ENCODE results near the gene PLAU.

PLAU gene

DNA sequence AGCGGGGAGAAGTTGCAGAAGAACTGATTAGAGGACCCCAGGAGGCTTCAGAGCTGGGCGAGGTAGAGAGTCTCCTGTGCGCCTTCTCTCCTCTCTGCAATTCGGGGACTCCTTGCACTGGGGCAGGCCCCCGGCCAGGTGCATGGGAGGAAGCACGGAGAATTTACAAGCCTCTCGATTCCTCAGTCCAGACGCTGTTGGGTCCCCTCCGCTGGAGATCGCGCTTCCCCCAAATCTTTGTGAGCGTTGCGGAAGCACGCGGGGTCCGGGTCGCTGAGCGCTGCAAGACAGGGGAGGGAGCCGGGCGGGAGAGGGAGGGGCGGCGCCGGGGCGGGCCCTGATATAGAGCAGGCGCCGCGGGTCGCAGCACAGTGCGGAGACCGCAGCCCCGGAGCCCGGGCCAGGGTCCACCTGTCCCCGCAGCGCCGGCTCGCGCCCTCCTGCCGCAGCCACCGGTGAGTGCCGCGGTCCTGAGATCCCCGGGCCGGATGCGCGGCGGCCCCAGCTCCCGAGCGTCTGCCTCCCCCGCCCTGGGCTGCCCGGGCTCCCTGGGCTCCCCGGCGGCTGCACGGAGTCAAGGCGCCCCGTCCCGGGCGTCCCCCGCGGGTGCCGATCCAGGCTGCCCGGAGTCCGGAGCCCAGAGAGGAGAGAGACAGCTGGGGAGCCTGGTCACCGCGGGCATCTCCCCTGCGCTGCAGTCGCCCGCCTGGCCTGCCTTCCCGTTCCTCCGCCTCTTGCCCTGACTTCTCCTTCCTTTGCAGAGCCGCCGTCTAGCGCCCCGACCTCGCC is at the start of gene PLAU:
PLAU (plus strand) TSS at position 369 of the 789 bp plus-strand sequence. CDS start 424 bp downstream, outside the sequence.
- DNase-seq (ENCODE audit: low read depth): peak; percentile 21

DNA sequence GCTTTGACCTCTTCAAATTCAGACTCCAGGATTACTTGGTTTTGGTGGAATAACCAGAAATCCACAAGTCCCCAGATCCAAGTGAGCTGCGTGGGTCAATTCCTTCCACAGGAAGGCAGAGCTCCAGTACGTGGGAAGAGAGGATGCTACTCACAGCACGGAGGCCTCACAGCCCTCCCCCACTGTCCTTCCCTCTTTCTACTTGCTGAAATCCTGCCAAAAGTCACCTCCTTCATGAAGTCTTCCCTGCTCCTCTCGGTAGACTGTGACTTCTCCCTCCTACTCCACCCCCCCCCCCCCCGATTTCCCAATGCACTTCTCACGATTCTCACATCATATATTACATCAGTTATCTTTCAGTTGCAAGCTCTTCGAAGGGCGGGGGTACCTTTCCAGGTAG is 48.9 kb upstream of the PLAU start:
- DNase-seq (ENCODE audit: low read depth): no peak

DNA sequence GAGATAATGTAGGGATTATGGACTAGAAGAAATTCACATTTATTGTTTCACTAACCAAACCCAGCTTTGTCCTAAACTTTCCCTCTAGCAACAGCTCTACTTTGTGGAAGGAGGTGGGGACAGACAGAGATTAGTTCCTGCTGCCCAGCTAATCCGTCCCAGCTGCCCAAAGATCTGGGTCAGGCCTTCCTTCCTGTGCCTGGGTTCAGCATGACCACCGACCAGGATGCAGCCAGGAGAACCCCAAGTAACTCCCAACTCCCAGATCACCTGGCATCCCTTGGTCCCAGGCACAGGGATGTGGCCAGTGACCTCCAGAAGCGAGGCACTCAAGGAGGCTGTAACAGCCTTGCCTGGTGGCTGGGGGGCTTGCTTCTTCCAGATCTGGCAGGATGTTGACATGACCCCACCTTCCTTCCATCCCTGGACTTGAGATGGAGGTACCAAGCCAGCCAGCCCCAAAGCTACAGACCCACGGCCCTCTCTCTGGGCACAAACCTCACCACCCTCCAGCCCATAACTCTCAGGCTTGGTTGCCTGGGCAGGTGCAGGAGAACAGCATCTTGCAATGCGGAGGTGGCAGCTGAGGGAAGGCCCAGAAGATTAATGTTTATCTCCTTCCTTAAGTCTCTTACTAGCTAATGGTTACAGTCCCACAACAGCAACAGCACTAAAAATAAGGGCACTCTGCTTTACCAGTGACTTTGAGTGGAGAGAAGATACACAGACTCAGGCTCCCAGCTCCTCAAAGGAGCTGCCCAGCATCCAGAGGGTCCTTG is 47.7 kb upstream of the PLAU start:
- no peak for DNase-seq (ENCODE audit: low read depth)

GRCh38 chr10:73864229-73864628 is 46.7 kb upstream of the PLAU start:
- DNase-seq (ENCODE audit: low read depth): no peak

- no peak for DNase-seq (ENCODE audit: low read depth)
These were observed 45.8 kb upstream of the PLAU start for GRCh38 chr10:73865107-73865458.

GRCh38 chr10:73865459-73866442 is 45.2 kb upstream of the PLAU start:
- peak; percentile 26 for DNase-seq (ENCODE audit: low read depth)

DNA sequence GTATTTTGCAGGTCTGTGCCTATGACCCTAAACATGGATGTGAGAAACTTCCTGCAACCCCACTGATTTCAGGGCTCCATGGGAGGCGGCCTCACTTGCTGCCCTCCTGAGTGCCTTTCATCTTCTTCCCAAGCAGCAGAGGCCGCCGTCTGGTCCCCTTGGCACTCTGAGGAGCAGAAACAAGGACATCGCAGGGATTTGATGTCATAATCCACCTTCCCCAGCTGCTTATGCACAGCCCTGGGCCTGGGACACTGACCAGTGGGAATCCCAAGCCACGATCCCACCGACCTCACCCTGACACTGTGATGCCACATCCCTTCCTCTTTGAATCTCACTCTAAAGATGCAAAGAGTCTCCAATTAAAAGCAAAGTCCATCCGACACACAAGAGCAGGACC is 44.3 kb upstream of the PLAU start:
- no peak for DNase-seq (ENCODE audit: low read depth)

DNA sequence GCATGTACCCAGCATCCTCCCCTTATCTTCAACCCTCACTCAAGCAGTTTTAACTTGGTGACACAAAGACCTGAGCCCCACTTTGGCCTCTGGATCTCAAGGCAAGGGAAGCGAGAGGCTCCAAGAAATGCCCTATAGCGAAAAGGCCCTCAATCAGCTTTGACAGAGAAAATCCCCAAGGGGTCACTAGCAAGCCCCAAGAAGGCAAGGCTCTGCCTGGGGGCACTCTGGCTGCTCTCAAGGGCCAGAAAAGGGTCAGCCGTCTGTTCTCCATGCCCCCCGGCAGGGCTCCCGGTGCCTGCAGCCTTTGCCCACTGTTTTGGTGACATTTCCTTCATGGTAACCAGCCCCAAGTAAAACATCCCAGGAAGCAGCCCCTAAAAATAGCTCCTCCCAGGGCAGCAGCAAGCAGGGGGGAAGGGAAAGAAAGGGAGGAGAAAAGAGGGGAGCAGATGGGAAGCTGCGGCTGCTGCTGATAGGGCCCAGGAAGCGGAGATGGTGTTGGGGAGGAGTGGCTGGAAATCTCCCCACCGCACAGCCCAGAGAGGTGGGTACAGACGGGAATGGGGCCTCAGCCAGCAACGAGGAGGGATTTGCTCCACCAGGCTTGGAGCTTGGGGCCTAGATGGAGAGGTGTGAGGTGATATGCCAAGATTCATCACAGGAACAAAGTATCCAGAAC is 43.7 kb upstream of the PLAU start:
- DNase-seq (ENCODE audit: low read depth): no peak

GRCh38 chr10:73867871-73868631 is 42.9 kb upstream of the PLAU start:
- DNase-seq (ENCODE audit: low read depth): no peak

DNA sequence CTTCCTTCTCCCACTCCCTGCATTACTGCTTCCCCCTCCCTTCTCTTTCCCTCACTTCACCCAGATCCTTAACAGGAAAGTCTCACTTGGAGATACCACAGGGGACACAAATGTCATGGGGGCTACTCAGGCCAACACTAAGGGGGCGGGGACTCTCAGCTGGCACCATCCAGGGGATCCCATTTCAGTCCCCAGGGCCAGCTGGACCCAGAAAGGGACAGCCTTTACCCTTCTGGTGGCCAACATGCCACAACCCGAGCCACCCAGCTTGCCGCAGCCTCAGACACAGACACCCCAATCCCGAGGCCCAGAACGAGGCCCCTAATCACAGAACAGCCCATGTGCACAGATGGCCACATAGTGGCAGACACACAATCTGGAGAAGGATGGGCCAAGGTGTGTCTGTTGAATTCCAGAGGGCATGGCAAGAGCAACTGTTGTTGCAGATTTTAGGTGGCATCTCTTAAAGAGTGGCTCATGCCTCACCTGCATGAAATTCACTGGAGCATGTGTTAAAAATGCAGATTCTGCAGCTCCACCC is 42.2 kb upstream of the PLAU start:
- DNase-seq (ENCODE audit: low read depth): no peak

DNA sequence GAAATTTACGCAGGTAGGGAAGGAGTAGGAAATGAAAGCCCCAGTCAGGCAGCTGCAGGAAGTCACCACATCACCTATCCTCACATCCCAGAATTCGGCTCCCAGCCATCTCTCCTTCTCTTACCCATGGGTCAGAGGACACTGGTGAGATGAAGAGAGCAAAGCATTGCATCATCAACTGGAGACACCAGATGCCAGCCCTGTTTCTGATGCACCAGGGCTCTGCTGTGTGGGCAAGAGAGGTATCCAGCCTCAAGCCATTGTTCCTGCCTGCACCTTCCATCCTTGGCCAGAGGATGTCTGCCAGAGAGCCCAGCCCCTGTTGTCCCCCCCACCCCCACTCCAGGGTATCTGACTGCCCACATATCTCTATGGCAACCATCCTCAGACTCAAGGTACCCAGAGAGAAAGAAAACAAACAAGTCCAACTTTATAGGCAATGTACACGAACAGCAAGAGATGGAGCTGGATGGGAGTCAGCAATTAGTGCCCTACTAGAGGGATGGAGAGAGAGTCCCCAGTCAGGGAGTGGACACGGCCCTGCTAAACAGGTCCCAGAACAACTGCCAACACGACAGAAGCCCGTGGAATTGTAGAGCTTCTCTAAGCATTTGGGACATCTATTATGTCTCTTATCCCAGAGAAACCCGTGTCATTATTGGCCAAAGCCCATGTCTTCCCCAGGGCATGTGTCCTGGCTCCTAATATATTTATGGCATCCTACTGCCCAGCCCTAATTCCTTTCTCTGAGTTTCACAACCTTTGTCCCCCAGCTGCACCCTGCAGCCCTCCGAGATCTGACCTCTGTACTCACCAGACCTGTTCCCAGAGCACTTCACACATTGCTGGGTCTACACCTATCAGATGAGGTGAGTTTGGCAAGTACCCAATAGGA is 39.4 kb upstream of the PLAU start:
- DNase-seq (ENCODE audit: low read depth): no peak

- no peak for DNase-seq (ENCODE audit: low read depth)
These were observed 38.7 kb upstream of the PLAU start for GRCh38 chr10:73872190-73872710.

DNA sequence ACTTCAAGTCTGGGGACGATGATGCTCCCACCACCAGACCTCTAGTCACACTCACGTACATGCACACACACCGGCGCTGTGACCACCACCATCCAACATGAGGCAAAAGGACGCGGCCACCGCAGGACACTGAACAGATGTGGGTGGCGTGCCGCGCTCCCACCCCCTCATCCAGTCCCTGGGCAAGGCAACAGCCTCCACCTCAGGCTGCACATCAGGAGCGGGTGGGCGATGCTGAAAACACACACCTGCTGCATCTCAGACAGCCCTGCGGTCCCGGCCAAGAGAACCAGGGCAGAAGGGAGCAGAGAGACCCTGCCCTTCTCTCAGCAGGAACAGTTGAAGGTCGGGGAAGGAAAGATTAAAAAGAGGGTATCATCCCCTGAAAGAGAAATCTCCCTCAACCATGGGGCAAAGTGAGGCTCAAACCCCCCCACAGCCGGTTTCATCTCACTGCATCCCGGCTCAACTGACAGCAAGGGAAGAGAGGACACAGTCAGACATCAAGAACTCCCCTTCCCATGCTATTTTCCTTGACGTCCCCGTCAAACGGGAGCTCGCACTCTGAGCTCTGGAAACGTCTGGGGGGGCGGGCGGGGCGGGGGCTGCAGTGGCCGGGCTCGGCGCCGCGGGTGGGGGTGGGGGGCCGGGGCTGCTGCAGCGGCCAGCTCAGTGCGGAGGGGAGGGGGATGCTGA is 37.6 kb upstream of the PLAU start:
- no peak for DNase-seq (ENCODE audit: low read depth)

DNA sequence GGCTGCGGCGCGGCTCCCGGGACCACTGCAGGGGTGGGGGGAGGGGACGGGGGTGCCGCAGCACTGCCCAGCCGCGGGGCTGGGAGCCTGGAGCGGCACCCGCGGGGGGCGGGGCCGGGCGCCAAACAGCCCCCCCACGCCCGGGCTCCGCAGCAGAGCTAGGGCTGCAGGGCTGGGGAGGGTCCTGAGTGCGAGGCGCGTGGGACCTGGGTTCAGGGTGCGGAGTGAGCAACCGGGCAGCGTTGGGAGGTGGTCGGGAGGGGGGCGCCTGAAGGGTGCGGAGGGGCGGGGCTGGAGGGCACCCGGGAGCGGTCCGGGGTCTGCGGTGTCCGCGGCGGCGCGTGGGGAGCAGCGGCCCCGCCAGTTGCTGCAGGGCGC is 37.1 kb upstream of the PLAU start:
- no peak for DNase-seq (ENCODE audit: low read depth)

GRCh38 chr10:73874267-73875138 is 36.4 kb upstream of the PLAU start, which contains the start of gene CAMK2G:
TSS of gene CAMK2G (minus strand) at chr10:73874555. CDS start at chr10:73874461, 94 bp downstream.
- peak; percentile 73 for DNase-seq (ENCODE audit: low read depth)

DNA sequence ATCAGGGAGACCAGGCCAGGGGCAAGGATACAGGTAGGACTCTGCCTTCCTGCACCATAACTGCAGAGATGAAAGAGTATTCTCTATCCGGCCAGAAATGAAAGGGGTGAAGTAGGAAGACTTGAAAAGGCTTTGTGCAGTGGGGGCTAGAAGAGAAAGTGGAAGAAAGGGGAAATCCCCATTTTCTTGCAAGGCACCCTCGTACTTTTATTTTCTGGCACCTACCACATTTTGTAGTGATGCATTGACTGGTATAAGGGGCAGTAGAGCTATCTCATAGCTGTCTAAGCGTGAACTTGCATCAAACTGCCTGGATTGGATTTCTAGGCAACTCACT is 35.8 kb upstream of the PLAU start:
- no peak for DNase-seq (ENCODE audit: low read depth)

- no peak for DNase-seq (ENCODE audit: low read depth)
These were observed 34.8 kb upstream of the PLAU start for GRCh38 chr10:73876157-73876556.

DNA sequence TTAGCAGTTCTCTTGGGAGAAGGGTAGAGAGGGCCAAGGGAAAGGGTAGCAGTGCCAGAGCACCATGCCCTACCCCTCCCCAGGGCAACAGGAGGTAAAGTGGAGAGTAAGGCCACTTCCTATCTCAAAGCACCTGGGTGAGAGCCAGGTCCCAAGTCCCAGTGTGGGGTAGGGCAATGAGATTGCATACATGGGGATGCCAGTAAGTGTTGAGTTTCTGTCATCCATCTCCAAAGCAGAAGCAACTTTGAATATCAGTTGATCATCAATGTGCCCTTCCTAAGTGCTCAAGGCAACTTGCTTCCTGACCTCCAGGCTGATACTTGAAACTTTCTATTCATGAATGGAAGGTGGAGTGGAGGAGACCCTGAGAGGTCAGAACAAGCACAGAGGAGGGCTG is 34.4 kb upstream of the PLAU start:
- no peak for DNase-seq (ENCODE audit: low read depth)

Measured in activated T-helper 9 cell treated with anti-CD3 and anti-CD28 coated beads, Interleukin-2, amount 50 U/mL, for 16 hours (primary cell).